NCI-H1417 treated with DMSO at 0.1 percent for 48 hours (cell line): ENCODE results near the gene AMH.
"Not testable (repeated sequence)": the region's sequence is repeated elsewhere in the genome, so short reads cannot be mapped to it uniquely, and the experiment has no call there.

Experiments used
- DNase-seq: peaks from one replicate; lab custom pipeline; 2025; lab: John Stamatoyannopoulos, UW

AMH gene

GRCh38 chr19:2270423-2271233 is 21.5 kb downstream of the AMH start:
- no peak for DNase-seq

GRCh38 chr19:2271234-2272103 is 22.3 kb downstream of the AMH start:
- DNase-seq = no peak

GRCh38 chr19:2273356-2274184 is 24.4 kb downstream of the AMH start:
- DNase-seq = no peak

GRCh38 chr19:2274185-2274711 is 25.1 kb downstream of the AMH start:
- DNase-seq = no peak

- no peak for DNase-seq
These were observed 25.9 kb downstream of the AMH start for GRCh38 chr19:2274931-2275535.

GRCh38 chr19:2275588-2276428 is 26.7 kb downstream of the AMH start:
- DNase-seq = no peak

- no peak for DNase-seq
These were observed 27.4 kb downstream of the AMH start for GRCh38 chr19:2276429-2276986.

- no peak for DNase-seq
These were observed 28.0 kb downstream of the AMH start for GRCh38 chr19:2277138-2277537.

- DNase-seq = no peak
These were observed 29.5 kb downstream of the AMH start for GRCh38 chr19:2278459-2279158.

- no peak for DNase-seq
These were observed 31.6 kb downstream of the AMH start for GRCh38 chr19:2280633-2281264.

GRCh38 chr19:2281265-2282061 is 32.3 kb downstream of the AMH start:
- DNase-seq = not testable (repeated sequence)

- no peak for DNase-seq
These were observed 33.1 kb downstream of the AMH start, which contains the start of gene PEAK3 for GRCh38 chr19:2282062-2282861. Gene PEAK3, minus strand, starts transcription at chr19:2282175. Its CDS starts 1,244 bp downstream, at chr19:2280931.

- no peak for DNase-seq
These were observed 33.7 kb downstream of the AMH start for GRCh38 chr19:2282862-2283237.

GRCh38 chr19:2283835-2284507 is 34.8 kb downstream of the AMH start:
- no peak for DNase-seq

- no peak for DNase-seq
These were observed 37.4 kb downstream of the AMH start for GRCh38 chr19:2286402-2287140.
